GM19438 (cell line): Measurements from ENCODE around the gene PRKACA.
"Not testable (repeated sequence)": the region's sequence is repeated elsewhere in the genome, so short reads cannot be mapped to it uniquely, and the experiment has no call there.

ENCODE experiments used
- ATAC-seq: cut with Tn5 transposase; IDR thresholded peaks from one replicate; pipeline ENCODE4 v1.9.1; 2021; ENCODE audit warnings: low read depth; ENCODE audit not compliant: unreplicated experiment

The PRKACA gene

GRCh38 chr19:14148751-14149410 lies 31.3 kb upstream of the PRKACA start:
- ATAC-seq, result no peak

- ATAC-seq, result no peak
Measured at GRCh38 chr19:14147797-14148605, 30.4 kb upstream of the PRKACA start.

GRCh38 chr19:14146789-14147216 lies 29.2 kb upstream of the PRKACA start:
- ATAC-seq, result no peak

GRCh38 chr19:14146169-14146568 lies 28.6 kb upstream of the PRKACA start:
- not testable (repeated sequence) for ATAC-seq

- no peak for ATAC-seq
Measured at GRCh38 chr19:14145381-14145780, 27.8 kb upstream of the PRKACA start.

- ATAC-seq, result no peak
Measured at GRCh38 chr19:14142262-14143190, 25.0 kb upstream of the PRKACA start.

GRCh38 chr19:14141041-14141440 lies 23.5 kb upstream of the PRKACA start:
- no peak for ATAC-seq

GRCh38 chr19:14139944-14140343 lies 22.4 kb upstream of the PRKACA start:
- no peak for ATAC-seq

- ATAC-seq, result no peak
Measured at GRCh38 chr19:14138576-14139265, 21.2 kb upstream of the PRKACA start.

GRCh38 chr19:14136509-14137281 lies 19.1 kb upstream of the PRKACA start, which contains the start of gene ASF1B:
ASF1B (minus strand) TSS chr19:14136589; CDS start chr19:14136456, 133 bp downstream.
- peak; percentile 80 for ATAC-seq

GRCh38 chr19:14135985-14136508 lies 18.5 kb upstream of the PRKACA start:
- no peak for ATAC-seq

GRCh38 chr19:14135355-14135754 lies 17.8 kb upstream of the PRKACA start:
- no peak for ATAC-seq

- no peak for ATAC-seq
Measured at GRCh38 chr19:14127929-14128509, 10.5 kb upstream of the PRKACA start.

GRCh38 chr19:14127176-14127575 lies 9.6 kb upstream of the PRKACA start:
- no peak for ATAC-seq

- no peak for ATAC-seq
Measured at GRCh38 chr19:14122924-14123323, 5.4 kb upstream of the PRKACA start.

- no peak for ATAC-seq
Measured at GRCh38 chr19:14120497-14120780, 2.9 kb upstream of the PRKACA start.

- ATAC-seq, result no peak
Measured at GRCh38 chr19:14119644-14120496, 2.3 kb upstream of the PRKACA start.

GRCh38 chr19:14119146-14119545 lies 1.6 kb upstream of the PRKACA start:
- no peak for ATAC-seq
